AG09319 (cell line): ENCODE results near the gene WDFY1.

ENCODE experiments used
- DNase-seq: peaks from one replicate; pipeline ENCODE4 v3.0.0-alpha.2; 2010; ENCODE audit warnings: low read depth; ENCODE audit errors: extremely low read depth
- CTCF ChIP-seq: IDR thresholded peaks from 2 replicates; pipeline ENCODE4 v1.5.1; 2011; ENCODE audit warnings: low read depth, mild to moderate bottlenecking, inconsistent platforms, low read length, moderate library complexity

The WDFY1 gene

GRCh38 chr2:223929571-223930102 is 15.5 kb downstream of the WDFY1 start:
- no peak for TF ChIP-seq CTCF
- no peak for DNase-seq

DNA sequence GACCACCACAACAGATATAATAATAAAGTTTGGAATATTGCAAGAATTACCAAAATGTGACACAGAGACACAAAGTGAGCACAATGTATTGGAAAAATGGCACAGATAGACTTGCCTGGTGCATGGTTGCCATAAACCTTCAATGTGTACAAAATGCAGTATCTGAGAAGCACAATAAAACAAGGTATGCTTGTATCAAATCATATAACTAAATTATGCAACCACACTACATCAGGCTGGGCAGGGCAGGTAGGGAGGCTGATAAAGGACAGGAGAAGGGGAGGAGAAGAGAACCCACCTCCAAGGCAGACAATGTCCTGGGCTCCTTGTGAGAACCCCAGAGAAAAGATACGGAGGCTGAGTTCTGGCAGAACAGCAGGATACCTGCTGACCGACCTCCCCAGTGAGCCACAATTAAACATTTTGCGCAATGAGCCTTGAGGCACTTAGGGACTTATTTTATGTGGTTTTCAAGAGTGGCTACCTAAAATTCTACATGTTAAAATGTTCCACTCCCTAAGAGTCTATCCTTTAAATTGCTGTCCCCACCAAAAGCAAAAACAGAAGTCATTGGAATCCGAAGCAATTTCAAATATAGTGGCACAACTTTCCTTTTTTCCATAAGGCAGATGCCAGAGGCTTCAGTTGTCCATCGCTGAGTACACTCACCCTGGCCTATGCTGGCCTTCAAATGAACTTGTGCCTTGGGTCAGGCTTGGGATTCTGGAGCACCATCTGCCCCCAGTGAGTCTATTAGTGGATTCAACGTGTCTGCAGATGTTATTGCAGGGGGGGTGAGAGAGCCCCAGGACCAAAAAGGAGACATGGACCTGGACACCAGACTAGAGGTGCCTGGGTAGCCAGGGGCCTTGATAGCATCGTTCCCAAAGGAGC is 16.8 kb downstream of the WDFY1 start:
- no peak for TF ChIP-seq CTCF
- no peak for DNase-seq

GRCh38 chr2:223925106-223925505 is 20.0 kb downstream of the WDFY1 start:
- TF ChIP-seq CTCF: no peak
- DNase-seq: no peak

GRCh38 chr2:223923976-223924375 is 21.2 kb downstream of the WDFY1 start:
- no peak for TF ChIP-seq CTCF
- DNase-seq: no peak

DNA sequence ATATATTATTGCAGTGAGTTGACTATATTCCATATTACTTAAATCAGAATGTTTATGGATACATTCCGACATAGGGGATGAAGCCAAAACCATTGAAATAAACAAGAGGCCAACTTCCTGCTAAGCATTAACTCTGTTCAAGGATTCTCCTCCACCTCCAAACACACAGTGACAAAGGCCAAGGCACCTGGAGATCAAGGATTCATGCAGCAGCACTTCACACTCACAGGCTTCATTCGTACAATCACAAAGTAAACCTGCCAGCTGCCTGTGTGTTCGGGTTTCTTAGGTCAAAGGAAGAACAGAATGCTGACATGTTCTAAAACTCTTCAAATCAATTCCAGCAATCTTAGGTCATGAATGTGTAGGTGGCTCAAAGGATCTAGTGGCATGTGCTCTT is 22.8 kb downstream of the WDFY1 start:
- no peak for TF ChIP-seq CTCF
- DNase-seq: no peak

- no peak for TF ChIP-seq CTCF
- no peak for DNase-seq
These were observed 23.9 kb downstream of the WDFY1 start for GRCh38 chr2:223921204-223921603.

DNA sequence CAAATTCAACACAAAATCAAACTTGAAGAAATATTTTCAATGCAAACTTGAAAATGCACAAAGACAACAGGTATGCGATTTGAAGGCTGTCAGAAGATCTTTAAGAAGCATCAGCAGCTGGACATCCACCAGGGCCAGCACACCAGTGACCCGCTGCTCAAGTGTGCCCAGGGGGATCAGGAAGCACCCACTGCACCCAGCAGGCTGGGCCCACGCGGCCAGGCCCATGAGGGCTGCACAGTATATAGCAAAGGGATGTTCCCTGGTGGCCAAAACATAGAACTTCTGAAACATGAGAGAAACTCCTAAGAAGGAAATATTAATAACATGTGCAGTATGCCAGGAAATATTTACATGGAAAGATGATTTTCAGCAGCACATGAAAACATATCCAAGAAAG is 25.0 kb downstream of the WDFY1 start:
- no peak for TF ChIP-seq CTCF
- DNase-seq: no peak
